ENCODE measurements around the gene STK4.
A peak's percentile ranks its signal among the peaks of the same experiment; 100 is the strongest.

STK4 gene

DNA sequence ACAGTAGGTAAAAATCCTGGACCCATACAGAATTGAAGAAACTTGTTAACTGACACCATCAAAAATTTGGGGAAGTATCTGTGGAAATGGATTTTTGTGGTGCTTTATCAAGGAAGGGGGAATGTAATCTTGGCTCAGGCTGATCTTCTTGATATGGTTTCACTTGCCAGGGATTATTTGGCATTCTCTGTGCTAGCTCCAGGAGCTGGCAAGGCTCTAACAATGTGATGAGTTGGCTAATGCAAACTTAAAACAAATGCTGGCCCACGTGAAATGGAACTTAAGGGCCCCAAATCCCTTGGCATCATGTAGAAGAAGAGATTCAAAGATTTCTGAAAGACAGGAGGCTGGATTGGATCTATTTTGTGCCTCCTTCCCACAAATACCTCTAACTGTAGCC is 121.5 kb downstream of the STK4 start:
- no peaks in the 10 kb centered on the region for H3K9me3 ChIP-seq (ENCODE audit: control insufficient read depth, low read length)
- H3K27me3 ChIP-seq (replicated peaks; ENCODE audit: control insufficient read depth, insufficient read depth, low read length, poor library complexity, severe bottlenecking) = no peaks in the 10 kb centered on the region
- DNase-seq = no peak
- H3K27ac ChIP-seq (ENCODE audit: insufficient read depth, low read length, poor library complexity, severe bottlenecking) = no peak overlapping the region
- peaks cover 29% of the 10 kb centered on the region for H3K36me3 ChIP-seq (ENCODE audit: control insufficient read depth, insufficient read depth, low read length)
- no peaks in the 10 kb centered on the region for H3K4me1 ChIP-seq (ENCODE audit: control insufficient read depth, insufficient read depth, low read length, poor library complexity, severe bottlenecking)
- no peak overlapping the region for H3K4me3 ChIP-seq (ENCODE audit: insufficient read depth, low read depth, low read length, poor library complexity, severe bottlenecking)

DNA sequence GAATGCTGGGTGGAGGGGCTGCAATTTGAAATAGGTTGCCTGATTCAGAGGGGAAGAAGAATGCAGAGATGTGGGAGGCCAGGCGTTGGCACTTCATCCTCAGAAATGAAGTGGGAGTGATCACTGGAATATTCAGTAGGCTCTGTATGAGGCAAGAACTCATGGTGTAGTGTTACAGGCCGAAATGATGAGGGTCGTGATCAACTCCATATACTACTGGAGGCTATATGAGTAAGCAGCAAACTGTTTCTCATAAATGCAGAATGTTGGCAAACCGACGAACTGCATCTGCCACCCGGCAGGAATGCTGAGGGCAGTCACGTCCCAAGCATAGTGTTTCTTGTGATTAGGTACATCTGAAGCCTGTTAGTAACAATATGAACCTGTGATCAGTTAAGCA is 121.9 kb downstream of the STK4 start:
- Histone ChIP-seq H3K4me1 (ENCODE audit: control insufficient read depth, insufficient read depth, low read length, poor library complexity, severe bottlenecking) (no peaks in the 10 kb centered on the region), H3K4me3 (ENCODE audit: insufficient read depth, low read depth, low read length, poor library complexity, severe bottlenecking) (no peak overlapping the region), H3K27ac (ENCODE audit: insufficient read depth, low read length, poor library complexity, severe bottlenecking) (no peak overlapping the region), H3K27me3 (replicated peaks; ENCODE audit: control insufficient read depth, insufficient read depth, low read length, poor library complexity, severe bottlenecking) (no peaks in the 10 kb centered on the region), H3K36me3 (ENCODE audit: control insufficient read depth, insufficient read depth, low read length) (peaks cover 25% of the 10 kb centered on the region), H3K9me3 (ENCODE audit: control insufficient read depth, low read length) (no peaks in the 10 kb centered on the region)
- DNase-seq = no peak

DNA sequence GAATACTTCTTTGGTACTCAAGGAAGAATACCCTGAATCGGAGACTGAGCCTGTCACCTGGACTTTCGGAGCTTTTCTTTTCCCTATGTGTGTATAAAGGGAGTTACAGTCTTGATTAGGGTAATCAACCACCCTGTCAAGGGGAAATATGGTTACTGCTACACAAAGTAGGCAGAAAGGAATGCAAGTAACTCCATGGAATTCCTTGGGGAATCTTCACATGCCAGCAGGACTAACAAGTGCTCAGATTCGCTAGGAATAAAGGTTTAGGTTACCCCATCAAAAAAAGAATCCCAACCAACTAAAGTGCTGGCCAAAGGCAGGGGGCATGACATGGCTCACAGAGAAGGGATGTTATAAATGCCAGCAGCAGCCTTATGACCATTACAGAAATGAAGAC is 124.2 kb downstream of the STK4 start:
- H3K36me3 ChIP-seq (ENCODE audit: control insufficient read depth, insufficient read depth, low read length) = peaks cover 18% of the 10 kb centered on the region
- no peaks in the 10 kb centered on the region for H3K9me3 ChIP-seq (ENCODE audit: control insufficient read depth, low read length)
- H3K4me3 ChIP-seq (ENCODE audit: insufficient read depth, low read depth, low read length, poor library complexity, severe bottlenecking) = no peak overlapping the region
- no peaks in the 10 kb centered on the region for H3K27me3 ChIP-seq (replicated peaks; ENCODE audit: control insufficient read depth, insufficient read depth, low read length, poor library complexity, severe bottlenecking)
- no peak overlapping the region for H3K27ac ChIP-seq (ENCODE audit: insufficient read depth, low read length, poor library complexity, severe bottlenecking)
- no peak for DNase-seq
- no peaks in the 10 kb centered on the region for H3K4me1 ChIP-seq (ENCODE audit: control insufficient read depth, insufficient read depth, low read length, poor library complexity, severe bottlenecking)

DNA sequence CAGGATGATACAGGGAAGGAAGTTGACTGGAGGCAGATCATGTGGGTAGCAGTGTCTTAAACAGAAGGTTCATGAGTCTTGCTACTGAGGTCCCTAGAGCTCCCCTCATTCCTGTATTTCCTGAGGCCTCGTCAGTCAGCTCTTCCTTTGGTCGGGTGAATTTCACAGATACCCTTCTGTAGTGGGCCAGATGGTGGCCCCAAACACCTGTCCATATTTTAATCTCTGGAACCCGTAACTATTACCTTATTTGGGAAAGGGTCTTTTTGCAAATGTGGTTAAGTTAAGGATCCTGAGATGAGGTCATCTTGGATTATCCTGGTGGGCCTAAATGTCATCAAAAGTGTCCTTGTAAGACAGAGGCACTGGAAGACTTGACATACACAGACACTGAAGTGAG is 125.1 kb downstream of the STK4 start:
- Histone ChIP-seq H3K27ac (ENCODE audit: insufficient read depth, low read length, poor library complexity, severe bottlenecking) (no peak overlapping the region), H3K4me1 (ENCODE audit: control insufficient read depth, insufficient read depth, low read length, poor library complexity, severe bottlenecking) (peaks cover 3% of the 10 kb centered on the region)

DNA sequence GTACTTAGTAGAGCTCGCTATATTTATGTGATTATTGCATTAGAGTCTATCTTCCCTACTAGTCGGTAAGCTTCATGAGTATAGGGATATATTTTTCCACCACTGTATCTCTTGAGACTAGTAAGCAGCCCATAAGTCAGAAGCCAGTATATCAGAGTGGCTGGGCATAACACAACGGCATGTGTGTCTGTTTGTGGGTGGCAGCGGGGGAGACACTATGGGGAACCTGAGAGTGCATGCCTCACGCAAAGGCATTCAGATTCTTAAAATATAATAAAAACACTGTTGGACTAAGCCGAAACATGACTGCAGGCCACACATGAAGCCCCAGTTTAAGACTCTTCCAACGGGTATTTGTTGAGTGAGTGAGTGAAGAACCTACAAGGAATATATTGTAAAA is 126.6 kb downstream of the STK4 start:
- H3K36me3 ChIP-seq (ENCODE audit: control insufficient read depth, insufficient read depth, low read length) = peaks cover 8% of the 10 kb centered on the region
- H3K27me3 ChIP-seq (replicated peaks; ENCODE audit: control insufficient read depth, insufficient read depth, low read length, poor library complexity, severe bottlenecking) = peaks cover 10% of the 10 kb centered on the region
- no peak overlapping the region for H3K27ac ChIP-seq (ENCODE audit: insufficient read depth, low read length, poor library complexity, severe bottlenecking)
- H3K9me3 ChIP-seq (ENCODE audit: control insufficient read depth, low read length) = no peaks in the 10 kb centered on the region
- DNase-seq = no peak
- no peak overlapping the region for H3K4me3 ChIP-seq (ENCODE audit: insufficient read depth, low read depth, low read length, poor library complexity, severe bottlenecking)
- peaks cover 3% of the 10 kb centered on the region for H3K4me1 ChIP-seq (ENCODE audit: control insufficient read depth, insufficient read depth, low read length, poor library complexity, severe bottlenecking)

More for the DNA sequence above, 125.1 kb downstream of the STK4 start:
- H3K9me3 ChIP-seq (ENCODE audit: control insufficient read depth, low read length) = no peaks in the 10 kb centered on the region
- H3K36me3 ChIP-seq (ENCODE audit: control insufficient read depth, insufficient read depth, low read length) = peaks cover 14% of the 10 kb centered on the region
- H3K27me3 ChIP-seq (replicated peaks; ENCODE audit: control insufficient read depth, insufficient read depth, low read length, poor library complexity, severe bottlenecking) = peaks cover 4% of the 10 kb centered on the region
- no peak for DNase-seq
- H3K4me3 ChIP-seq (ENCODE audit: insufficient read depth, low read depth, low read length, poor library complexity, severe bottlenecking) = no peak overlapping the region

DNA sequence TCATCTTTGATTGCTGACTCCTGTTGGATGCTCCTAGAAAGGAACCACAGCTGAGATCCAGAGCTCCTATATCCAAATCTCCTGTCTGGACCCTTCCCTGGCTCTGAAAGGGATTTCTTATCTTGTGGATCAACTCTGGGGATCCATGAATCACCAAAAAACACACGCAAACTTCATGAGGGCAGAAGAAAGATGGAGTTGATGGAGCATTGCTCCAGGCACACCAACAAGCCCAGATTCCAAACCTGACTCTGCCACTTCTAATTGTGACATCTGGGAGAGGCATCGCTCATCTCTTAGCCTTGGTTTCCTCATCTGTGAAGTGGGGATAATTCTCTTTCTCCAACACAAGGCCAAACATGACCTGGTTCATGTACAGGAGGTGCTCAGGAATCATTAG is 127.9 kb downstream of the STK4 start:
- H3K9me3 ChIP-seq (ENCODE audit: control insufficient read depth, low read length) = no peaks in the 10 kb centered on the region
- peaks cover 19% of the 10 kb centered on the region for H3K27me3 ChIP-seq (replicated peaks; ENCODE audit: control insufficient read depth, insufficient read depth, low read length, poor library complexity, severe bottlenecking)
- H3K27ac ChIP-seq (ENCODE audit: insufficient read depth, low read length, poor library complexity, severe bottlenecking) = no peak overlapping the region
- no peak for DNase-seq
- H3K4me1 ChIP-seq (ENCODE audit: control insufficient read depth, insufficient read depth, low read length, poor library complexity, severe bottlenecking) = peaks cover 6% of the 10 kb centered on the region
- H3K4me3 ChIP-seq (ENCODE audit: insufficient read depth, low read depth, low read length, poor library complexity, severe bottlenecking) = no peak overlapping the region
- H3K36me3 ChIP-seq (ENCODE audit: control insufficient read depth, insufficient read depth, low read length) = peaks cover 6% of the 10 kb centered on the region

DNA sequence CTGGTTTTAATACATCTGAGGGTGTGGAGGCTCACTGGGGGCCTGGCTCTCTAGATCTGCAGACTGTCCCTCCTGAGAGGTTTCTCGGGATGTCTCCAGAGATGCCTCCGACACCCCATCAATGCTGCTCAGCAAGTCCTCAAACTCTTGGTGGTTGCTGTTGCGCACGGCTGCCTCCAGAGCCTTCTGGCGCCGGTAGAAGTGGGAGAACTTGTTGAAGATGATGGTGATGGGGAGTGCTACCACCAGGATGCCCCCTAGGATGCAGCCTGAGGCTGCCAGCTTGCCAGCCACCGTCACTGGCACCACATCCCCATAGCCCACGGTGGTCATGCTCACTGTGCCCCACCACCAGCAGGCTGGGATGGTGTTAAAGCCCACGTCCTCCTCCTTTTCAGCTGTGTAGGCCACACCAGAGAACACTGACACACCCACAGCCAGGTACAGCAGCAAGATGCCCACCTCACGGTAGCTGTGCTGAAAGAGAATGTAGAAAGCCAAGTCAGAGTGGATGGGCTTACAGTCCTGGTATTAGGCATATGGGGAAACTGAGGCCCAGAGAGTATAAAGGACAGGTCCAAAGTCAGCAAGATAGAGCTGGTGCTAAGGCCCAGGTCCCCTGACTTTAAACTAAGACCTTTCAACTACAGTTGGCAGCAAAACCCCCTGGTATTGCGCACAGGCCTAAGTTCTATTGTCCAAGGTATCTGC is 128.7 kb downstream of the STK4 start:
- Histone ChIP-seq H3K27ac (ENCODE audit: insufficient read depth, low read length, poor library complexity, severe bottlenecking) (no peak overlapping the region), H3K9me3 (ENCODE audit: control insufficient read depth, low read length) (no peaks in the 10 kb centered on the region), H3K27me3 (replicated peaks; ENCODE audit: control insufficient read depth, insufficient read depth, low read length, poor library complexity, severe bottlenecking) (peaks cover 19% of the 10 kb centered on the region), H3K4me3 (ENCODE audit: insufficient read depth, low read depth, low read length, poor library complexity, severe bottlenecking) (no peak overlapping the region), H3K36me3 (ENCODE audit: control insufficient read depth, insufficient read depth, low read length) (no peaks in the 10 kb centered on the region), H3K4me1 (ENCODE audit: control insufficient read depth, insufficient read depth, low read length, poor library complexity, severe bottlenecking) (peaks cover 6% of the 10 kb centered on the region)
- no peak for DNase-seq

DNA sequence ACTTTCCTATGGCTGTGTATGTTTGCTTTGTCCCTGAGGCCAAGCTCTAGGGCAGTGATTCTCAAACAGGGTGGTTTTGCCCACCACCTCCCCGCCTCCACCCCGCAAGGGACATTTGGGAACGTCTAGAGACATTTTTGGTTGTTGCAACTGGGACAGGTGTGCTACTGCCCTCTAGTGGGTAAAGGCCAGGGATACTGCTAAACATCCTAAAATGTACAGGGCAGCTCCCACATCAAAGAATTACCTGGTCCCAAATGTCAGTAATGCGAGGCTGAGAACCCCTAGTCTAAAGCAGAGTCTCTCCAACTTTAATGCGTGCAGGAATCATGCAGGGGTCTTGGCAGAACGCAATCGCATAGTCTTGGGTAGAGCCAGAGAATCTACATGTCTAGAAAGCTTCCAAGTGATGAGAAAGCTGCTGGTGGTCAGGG is 129.5 kb downstream of the STK4 start:
- Histone ChIP-seq H3K9me3 (ENCODE audit: control insufficient read depth, low read length) (no peaks in the 10 kb centered on the region), H3K4me1 (ENCODE audit: control insufficient read depth, insufficient read depth, low read length, poor library complexity, severe bottlenecking) (peaks cover 9% of the 10 kb centered on the region), H3K27me3 (replicated peaks; ENCODE audit: control insufficient read depth, insufficient read depth, low read length, poor library complexity, severe bottlenecking) (peaks cover 20% of the 10 kb centered on the region), H3K27ac (ENCODE audit: insufficient read depth, low read length, poor library complexity, severe bottlenecking) (no peak overlapping the region), H3K36me3 (ENCODE audit: control insufficient read depth, insufficient read depth, low read length) (no peaks in the 10 kb centered on the region), H3K4me3 (ENCODE audit: insufficient read depth, low read depth, low read length, poor library complexity, severe bottlenecking) (no peak overlapping the region)
- peak; percentile 11 to 32 (median 16) for DNase-seq

DNA sequence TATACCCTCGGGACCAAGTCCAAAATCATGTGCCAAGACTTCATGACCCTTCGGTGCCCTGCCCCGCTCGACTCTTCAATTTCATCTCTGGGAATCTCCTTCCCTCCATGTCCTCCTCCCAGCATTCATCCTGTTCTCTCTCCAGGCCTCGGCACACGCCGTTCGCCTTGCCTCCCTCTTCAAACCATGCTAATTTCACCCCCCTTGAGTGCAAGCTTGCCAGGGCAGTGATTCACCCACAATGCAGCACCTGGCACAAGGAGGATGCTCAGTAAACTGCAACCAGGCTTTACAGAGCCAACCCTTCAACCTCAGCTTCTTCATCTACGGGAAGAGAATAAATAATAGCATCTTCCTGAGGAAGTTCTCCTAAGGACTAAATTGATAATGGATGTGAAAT is 130.5 kb downstream of the STK4 start:
- Histone ChIP-seq H3K27me3 (replicated peaks; ENCODE audit: control insufficient read depth, insufficient read depth, low read length, poor library complexity, severe bottlenecking) (peaks cover 23% of the 10 kb centered on the region), H3K27ac (ENCODE audit: insufficient read depth, low read length, poor library complexity, severe bottlenecking) (no peak overlapping the region), H3K36me3 (ENCODE audit: control insufficient read depth, insufficient read depth, low read length) (no peaks in the 10 kb centered on the region), H3K9me3 (ENCODE audit: control insufficient read depth, low read length) (no peaks in the 10 kb centered on the region), H3K4me3 (ENCODE audit: insufficient read depth, low read depth, low read length, poor library complexity, severe bottlenecking) (no peak overlapping the region), H3K4me1 (ENCODE audit: control insufficient read depth, insufficient read depth, low read length, poor library complexity, severe bottlenecking) (peaks cover 11% of the 10 kb centered on the region)
- DNase-seq = no peak

DNA sequence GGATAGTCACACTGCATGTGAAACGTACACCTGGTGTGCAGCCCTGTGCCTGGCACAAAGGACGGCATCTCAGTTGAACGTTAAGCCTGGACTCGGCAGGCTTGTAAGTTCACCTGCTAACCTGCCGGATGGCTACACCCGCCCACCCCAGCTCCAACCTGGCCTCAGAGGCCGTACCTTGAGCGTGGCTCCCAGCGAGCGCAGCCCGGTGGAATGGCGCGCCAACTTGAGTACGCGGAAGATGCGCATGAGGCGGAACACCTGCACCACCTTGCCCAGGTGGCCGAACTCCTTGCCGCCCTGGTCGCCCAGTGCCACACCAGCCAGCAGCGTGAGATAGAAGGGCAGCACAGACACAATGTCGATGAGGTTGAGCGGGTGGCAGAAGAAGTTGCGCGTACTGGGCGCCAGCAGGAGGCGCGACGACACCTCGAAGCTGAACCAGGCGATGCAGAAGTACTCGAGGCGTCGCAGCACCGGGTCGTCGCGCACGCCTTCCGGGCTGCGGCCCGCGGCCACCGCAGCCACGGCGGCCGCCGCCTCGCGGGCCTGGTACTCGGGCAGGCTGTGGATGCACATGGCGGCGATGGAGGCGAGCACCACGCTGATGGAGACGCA is 131.3 kb downstream of the STK4 start:
- H3K9me3 ChIP-seq (ENCODE audit: control insufficient read depth, low read length) = no peaks in the 10 kb centered on the region
- H3K27ac ChIP-seq (ENCODE audit: insufficient read depth, low read length, poor library complexity, severe bottlenecking) = no peak overlapping the region
- H3K4me3 ChIP-seq (ENCODE audit: insufficient read depth, low read depth, low read length, poor library complexity, severe bottlenecking) = peak overlapping the region; percentile 18
- no peak for DNase-seq
- peaks cover 11% of the 10 kb centered on the region for H3K4me1 ChIP-seq (ENCODE audit: control insufficient read depth, insufficient read depth, low read length, poor library complexity, severe bottlenecking)
- H3K27me3 ChIP-seq (replicated peaks; ENCODE audit: control insufficient read depth, insufficient read depth, low read length, poor library complexity, severe bottlenecking) = peaks cover 23% of the 10 kb centered on the region
- no peaks in the 10 kb centered on the region for H3K36me3 ChIP-seq (ENCODE audit: control insufficient read depth, insufficient read depth, low read length)

Measured in effector memory CD4-positive, alpha-beta T cell (primary cell).